ENCODE results near the gene CRTC3. TPM values are rescaled to one million over a fixed set of nuclear protein-coding genes. Genes with fewer than 3 reads are reported as not detected.

Gene CRTC3
- total RNA-seq, 3 donors from 2014 or later (not counting 1 experiment from before 2014, with no cell fraction given): 68.8 to 101 (median 92.4) TPM

DNA sequence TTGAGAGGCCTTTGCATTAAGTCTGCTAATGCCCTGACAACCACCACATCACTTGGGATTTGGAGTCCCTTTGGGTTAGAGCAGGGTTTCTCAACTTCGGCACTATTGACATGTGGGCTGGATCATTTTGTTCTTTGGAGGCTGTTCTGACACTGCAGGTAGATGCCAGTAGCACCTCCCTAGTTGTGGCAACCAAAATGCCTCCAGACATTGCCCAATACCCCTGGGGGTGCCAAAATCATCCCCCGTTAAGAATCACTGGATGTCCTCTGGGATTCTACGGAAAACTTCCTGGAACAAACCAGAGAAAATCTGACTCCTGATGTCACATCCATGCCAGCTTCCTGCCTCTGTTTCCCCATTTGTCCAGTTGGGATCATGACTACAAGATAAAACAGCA lies 150.2 kb downstream of the CRTC3 start:
- no peak overlapping the region for H3K4me3 ChIP-seq (ENCODE audit: low read length)
- no peak overlapping the region for H3K27ac Mint-ChIP-seq
- peaks cover 5% of the 10 kb centered on the region in 2 donors for H3K4me1 Mint-ChIP-seq
- no peaks in the 10 kb centered on the region for H3K9me3 ChIP-seq (ENCODE audit: control insufficient read depth, insufficient read depth, low read length)
- no peak overlapping the region for H3K27ac ChIP-seq (ENCODE audit: low read length)
- no peaks in the 10 kb centered on the region for H3K9me3 Mint-ChIP-seq
- no peaks in the 10 kb centered on the region for H3K36me3 ChIP-seq (ENCODE audit: control insufficient read depth, insufficient read depth, low read length)
- no peak for ATAC-seq
- no peak overlapping the region for H3K4me3 Mint-ChIP-seq
- no peaks in the 10 kb centered on the region for H3K4me1 ChIP-seq (ENCODE audit: control insufficient read depth, insufficient read depth, low read length)
- H3K27me3 ChIP-seq (ENCODE audit: control insufficient read depth, insufficient read depth, low read length): no peaks in the 10 kb centered on the region
- 94% methylated on average over 3 of the region's 3 CpGs for WGBS (ENCODE audit: insufficient coverage)
- H3K27me3 Mint-ChIP-seq (ENCODE audit: low read depth in 2 of 2): peaks cover 0 to 8% of the 10 kb centered on the region in 2 donors
- DNase-seq: no peak
- no peaks in the 10 kb centered on the region for H3K36me3 Mint-ChIP-seq
- TF ChIP-seq, protein P1, sequence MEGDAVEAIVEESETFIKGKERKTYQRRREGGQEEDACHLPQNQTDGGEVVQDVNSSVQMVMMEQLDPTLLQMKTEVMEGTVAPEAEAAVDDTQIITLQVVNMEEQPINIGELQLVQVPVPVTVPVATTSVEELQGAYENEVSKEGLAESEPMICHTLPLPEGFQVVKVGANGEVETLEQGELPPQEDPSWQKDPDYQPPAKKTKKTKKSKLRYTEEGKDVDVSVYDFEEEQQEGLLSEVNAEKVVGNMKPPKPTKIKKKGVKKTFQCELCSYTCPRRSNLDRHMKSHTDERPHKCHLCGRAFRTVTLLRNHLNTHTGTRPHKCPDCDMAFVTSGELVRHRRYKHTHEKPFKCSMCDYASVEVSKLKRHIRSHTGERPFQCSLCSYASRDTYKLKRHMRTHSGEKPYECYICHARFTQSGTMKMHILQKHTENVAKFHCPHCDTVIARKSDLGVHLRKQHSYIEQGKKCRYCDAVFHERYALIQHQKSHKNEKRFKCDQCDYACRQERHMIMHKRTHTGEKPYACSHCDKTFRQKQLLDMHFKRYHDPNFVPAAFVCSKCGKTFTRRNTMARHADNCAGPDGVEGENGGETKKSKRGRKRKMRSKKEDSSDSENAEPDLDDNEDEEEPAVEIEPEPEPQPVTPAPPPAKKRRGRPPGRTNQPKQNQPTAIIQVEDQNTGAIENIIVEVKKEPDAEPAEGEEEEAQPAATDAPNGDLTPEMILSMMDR (IDR thresholded peaks at IDR 0.05): no peak
- intact Hi-C loops (cut with micrococcal nuclease): no loop called here

DNA sequence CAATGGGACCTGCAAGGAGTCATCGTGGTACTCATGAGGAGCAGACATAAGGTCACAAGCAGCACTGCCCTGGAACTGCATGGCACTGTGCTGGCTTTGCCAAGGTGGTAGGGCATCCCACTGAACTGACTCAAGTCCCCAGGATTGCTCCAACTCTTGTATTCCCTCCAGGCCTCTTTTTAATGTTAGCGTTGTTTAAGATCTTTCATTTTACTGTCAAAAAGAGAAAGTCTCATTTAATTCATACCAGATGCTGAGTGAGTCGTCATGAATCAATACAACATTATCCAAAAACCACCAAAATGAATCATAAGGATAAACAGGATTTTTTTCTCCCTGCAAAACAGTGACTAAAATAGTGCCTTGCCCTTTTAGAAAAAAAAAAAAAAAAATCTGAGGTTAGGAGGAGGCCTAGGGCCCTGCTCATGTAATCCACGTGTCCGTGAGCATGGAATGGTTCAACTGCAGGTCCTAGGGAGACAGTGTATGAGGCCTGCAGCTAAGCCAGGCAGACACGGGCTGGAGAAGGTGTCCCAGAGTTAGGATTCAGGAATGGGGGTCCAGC lies 150.7 kb downstream of the CRTC3 start:
- ATAC-seq (no peak), DNase-seq (no peak)
- no peaks in the 10 kb centered on the region for H3K9me3 ChIP-seq (ENCODE audit: control insufficient read depth, insufficient read depth, low read length)
- no peaks in the 10 kb centered on the region for H3K36me3 ChIP-seq (ENCODE audit: control insufficient read depth, insufficient read depth, low read length)
- H3K27me3 ChIP-seq (ENCODE audit: control insufficient read depth, insufficient read depth, low read length): no peaks in the 10 kb centered on the region
- 96% methylated on average over 5 of the region's 6 CpGs for WGBS (ENCODE audit: insufficient coverage)
- H3K27ac ChIP-seq (ENCODE audit: low read length): no peak overlapping the region
- Mint-ChIP-seq H3K27ac (no peak overlapping the region), H3K4me3 (no peak overlapping the region), H3K4me1 (peaks cover 5% of the 10 kb centered on the region in 2 donors), H3K9me3 (no peaks in the 10 kb centered on the region), H3K36me3 (no peaks in the 10 kb centered on the region), H3K27me3 (ENCODE audit: low read depth in 2 of 2) (peaks cover 0 to 6% of the 10 kb centered on the region in 2 donors)
- intact Hi-C loops (cut with micrococcal nuclease): no loop called here
- no peaks in the 10 kb centered on the region for H3K4me1 ChIP-seq (ENCODE audit: control insufficient read depth, insufficient read depth, low read length)
- H3K4me3 ChIP-seq (ENCODE audit: low read length): no peak overlapping the region
- TF ChIP-seq, protein P1 (IDR thresholded peaks at IDR 0.05): no peak

DNA sequence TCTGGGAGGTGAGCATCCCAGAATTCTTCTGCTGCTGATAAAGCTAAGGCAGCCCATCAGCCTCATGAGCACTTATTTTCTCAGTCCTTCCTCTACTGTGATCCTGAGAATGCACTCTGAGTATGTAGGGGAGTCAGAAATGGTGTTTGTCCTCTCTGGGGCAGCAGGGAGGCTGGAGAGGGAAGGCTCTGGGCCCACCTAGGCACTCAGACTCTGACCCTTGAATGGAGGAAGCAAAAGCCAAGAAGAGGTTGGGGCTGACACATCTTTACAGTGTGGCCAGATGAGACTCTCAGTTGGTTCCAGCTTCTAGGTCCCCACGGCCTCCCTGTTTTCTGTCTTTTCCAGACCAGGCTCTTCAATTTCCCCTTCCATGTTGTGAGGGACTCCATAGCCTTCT lies 151.3 kb downstream of the CRTC3 start:
- H3K27ac ChIP-seq (ENCODE audit: low read length): no peak overlapping the region
- Mint-ChIP-seq H3K36me3 (no peaks in the 10 kb centered on the region), H3K27me3 (ENCODE audit: low read depth in 2 of 2) (peaks cover 0 to 6% of the 10 kb centered on the region in 2 donors), H3K4me3 (no peak overlapping the region), H3K9me3 (no peaks in the 10 kb centered on the region), H3K27ac (no peak overlapping the region), H3K4me1 (peaks cover 5% of the 10 kb centered on the region in 2 donors)
- TF ChIP-seq, protein P1 (IDR thresholded peaks at IDR 0.05): no peak
- H3K9me3 ChIP-seq (ENCODE audit: control insufficient read depth, insufficient read depth, low read length): no peaks in the 10 kb centered on the region
- no peak overlapping the region for H3K4me3 ChIP-seq (ENCODE audit: low read length)
- ATAC-seq (no peak), DNase-seq (no peak)
- WGBS (ENCODE audit: insufficient coverage): 67% methylated on average over 1 of the region's 1 CpG
- no peaks in the 10 kb centered on the region for H3K36me3 ChIP-seq (ENCODE audit: control insufficient read depth, insufficient read depth, low read length)
- no peaks in the 10 kb centered on the region for H3K27me3 ChIP-seq (ENCODE audit: control insufficient read depth, insufficient read depth, low read length)
- H3K4me1 ChIP-seq (ENCODE audit: control insufficient read depth, insufficient read depth, low read length): no peaks in the 10 kb centered on the region
- intact Hi-C loops (cut with micrococcal nuclease): no loop called here

DNA sequence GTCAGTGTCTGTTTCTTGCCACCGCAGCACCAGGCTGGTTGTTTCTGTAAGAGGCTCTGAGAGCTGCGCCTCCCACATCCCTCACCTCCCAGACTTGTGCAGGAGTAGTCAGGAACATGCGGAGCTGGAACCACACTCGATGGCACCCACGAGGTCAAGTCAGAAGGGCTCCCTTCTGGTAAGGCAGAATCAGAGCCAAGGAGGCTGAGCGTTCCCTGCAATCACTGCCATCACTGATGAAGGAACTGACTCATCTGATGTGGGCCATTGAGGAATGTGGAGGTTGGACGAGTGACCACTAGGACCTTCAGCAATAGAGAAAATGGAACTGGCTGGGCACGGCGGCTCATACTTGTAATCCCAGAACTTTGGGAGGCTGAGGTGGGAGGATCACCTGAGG lies 151.8 kb downstream of the CRTC3 start:
- TF ChIP-seq, protein P1 (IDR thresholded peaks at IDR 0.05): no peak
- DNase-seq: no peak
- peaks cover 0 to 7% of the 10 kb centered on the region in 2 donors for H3K27me3 Mint-ChIP-seq (ENCODE audit: low read depth in 2 of 2)
- Histone ChIP-seq H3K36me3 (ENCODE audit: control insufficient read depth, insufficient read depth, low read length) (no peaks in the 10 kb centered on the region), H3K4me3 (ENCODE audit: low read length) (no peak overlapping the region), H3K27me3 (ENCODE audit: control insufficient read depth, insufficient read depth, low read length) (no peaks in the 10 kb centered on the region), H3K4me1 (ENCODE audit: control insufficient read depth, insufficient read depth, low read length) (no peaks in the 10 kb centered on the region), H3K9me3 (ENCODE audit: control insufficient read depth, insufficient read depth, low read length) (no peaks in the 10 kb centered on the region), H3K27ac (ENCODE audit: low read length) (no peak overlapping the region)
- 96% methylated on average over 9 of the region's 9 CpGs for WGBS (ENCODE audit: insufficient coverage)
- H3K4me3 Mint-ChIP-seq: no peak overlapping the region
- H3K27ac Mint-ChIP-seq: no peak overlapping the region
- H3K4me1 Mint-ChIP-seq: peaks cover 8 to 9% of the 10 kb centered on the region in 2 donors
- ATAC-seq: no peak
- intact Hi-C loops (cut with micrococcal nuclease): no loop called here
- no peaks in the 10 kb centered on the region for H3K9me3 Mint-ChIP-seq
- H3K36me3 Mint-ChIP-seq: no peaks in the 10 kb centered on the region

Data from natural killer cell (primary cell).